Neuron (in vitro differentiated cells): ENCODE results near the gene TTC39A.

Experiments
- H2AFZ ChIP-seq: one replicate; pipeline ENCODE4 v1.6.1; 2013; ENCODE audit warnings: low read depth, mild to moderate bottlenecking, inconsistent platforms, low read length, moderate library complexity
- H3K27me3 ChIP-seq: one replicate; pipeline ENCODE4 v1.6.1; 2013; ENCODE audit warnings: low read length; ENCODE audit not compliant: insufficient read depth
- H3K36me3 ChIP-seq: one replicate; pipeline ENCODE4 v1.6.1; 2013; ENCODE audit warnings: low read length; ENCODE audit not compliant: insufficient read depth
- H3K4me1 ChIP-seq: one replicate; pipeline ENCODE4 v1.6.1; 2013; ENCODE audit warnings: low read length; ENCODE audit not compliant: insufficient read depth
- H3K4me3 ChIP-seq: 2 replicates; pipeline ENCODE4 v1.5.1; 2013; ENCODE audit warnings: mild to moderate bottlenecking, low read length, moderate library complexity
- H3K9me3 ChIP-seq: one replicate; pipeline ENCODE4 v1.6.1; 2013; ENCODE audit warnings: low read length

TTC39A gene

GRCh38 chr1:51304360-51304759, 26.0 kb downstream of the TTC39A start:
- H3K4me1 ChIP-seq, result no peaks in the 10 kb centered on the region
- H3K27me3 ChIP-seq, result peaks cover 8% of the 10 kb centered on the region
- no peaks in the 10 kb centered on the region for H3K9me3 ChIP-seq
- no peak overlapping the region for H3K4me3 ChIP-seq
- H2AFZ ChIP-seq, result no peak overlapping the region
- H3K36me3 ChIP-seq, result no peaks in the 10 kb centered on the region

GRCh38 chr1:51303751-51304251, 26.6 kb downstream of the TTC39A start:
- Histone ChIP-seq H3K27me3 (peaks cover 5% of the 10 kb centered on the region), H3K4me1 (no peaks in the 10 kb centered on the region), H3K36me3 (no peaks in the 10 kb centered on the region), H3K4me3 (no peak overlapping the region), H3K9me3 (peaks cover 2% of the 10 kb centered on the region), H2AFZ (no peak overlapping the region)

GRCh38 chr1:51303315-51303714, 27.0 kb downstream of the TTC39A start:
- no peak overlapping the region for H3K4me3 ChIP-seq
- no peaks in the 10 kb centered on the region for H3K4me1 ChIP-seq
- H3K36me3 ChIP-seq, result no peaks in the 10 kb centered on the region
- H3K9me3 ChIP-seq, result peaks cover 2% of the 10 kb centered on the region
- H3K27me3 ChIP-seq, result peaks cover 5% of the 10 kb centered on the region
- no peak overlapping the region for H2AFZ ChIP-seq

GRCh38 chr1:51302746-51303145, 27.6 kb downstream of the TTC39A start:
- H3K27me3 ChIP-seq, result peaks cover 5% of the 10 kb centered on the region
- H3K4me1 ChIP-seq, result no peaks in the 10 kb centered on the region
- no peak overlapping the region for H2AFZ ChIP-seq
- H3K9me3 ChIP-seq, result peaks cover 2% of the 10 kb centered on the region
- no peaks in the 10 kb centered on the region for H3K36me3 ChIP-seq
- H3K4me3 ChIP-seq, result no peak overlapping the region

GRCh38 chr1:51302270-51302669, 28.1 kb downstream of the TTC39A start:
- H3K9me3 ChIP-seq, result peaks cover 2% of the 10 kb centered on the region
- H3K4me3 ChIP-seq, result no peak overlapping the region
- H3K4me1 ChIP-seq, result no peaks in the 10 kb centered on the region
- H3K36me3 ChIP-seq, result no peaks in the 10 kb centered on the region
- H2AFZ ChIP-seq, result no peak overlapping the region
- H3K27me3 ChIP-seq, result peaks cover 5% of the 10 kb centered on the region

- no peak overlapping the region for H3K4me3 ChIP-seq
- H3K27me3 ChIP-seq, result peaks cover 5% of the 10 kb centered on the region
- H3K9me3 ChIP-seq, result peaks cover 2% of the 10 kb centered on the region
- no peak overlapping the region for H2AFZ ChIP-seq
- H3K36me3 ChIP-seq, result no peaks in the 10 kb centered on the region
- no peaks in the 10 kb centered on the region for H3K4me1 ChIP-seq
Observed at GRCh38 chr1:51301844-51302162, 28.6 kb downstream of the TTC39A start.

- Histone ChIP-seq H3K4me3 (no peak overlapping the region), H3K4me1 (no peaks in the 10 kb centered on the region), H3K27me3 (peaks cover 5% of the 10 kb centered on the region), H2AFZ (no peak overlapping the region), H3K36me3 (no peaks in the 10 kb centered on the region), H3K9me3 (peaks cover 2% of the 10 kb centered on the region)
Observed at GRCh38 chr1:51301152-51301843, 29.1 kb downstream of the TTC39A start.

- peaks cover 2% of the 10 kb centered on the region for H3K9me3 ChIP-seq
- H3K4me3 ChIP-seq, result no peak overlapping the region
Observed at GRCh38 chr1:51299981-51300670, 30.2 kb downstream of the TTC39A start.

GRCh38 chr1:51299185-51299885, 31.0 kb downstream of the TTC39A start:
- Histone ChIP-seq H2AFZ (no peak overlapping the region), H3K4me3 (no peak overlapping the region), H3K9me3 (peaks cover 2% of the 10 kb centered on the region), H3K4me1 (no peaks in the 10 kb centered on the region), H3K27me3 (no peaks in the 10 kb centered on the region), H3K36me3 (no peaks in the 10 kb centered on the region)

More at GRCh38 chr1:51299981-51300670, 30.2 kb downstream of the TTC39A start:
- H2AFZ ChIP-seq, result no peak overlapping the region
- H3K4me1 ChIP-seq, result no peaks in the 10 kb centered on the region
- no peaks in the 10 kb centered on the region for H3K36me3 ChIP-seq
- no peaks in the 10 kb centered on the region for H3K27me3 ChIP-seq

- Histone ChIP-seq H3K36me3 (no peaks in the 10 kb centered on the region), H3K4me1 (no peaks in the 10 kb centered on the region), H3K9me3 (peaks cover 2% of the 10 kb centered on the region), H3K27me3 (no peaks in the 10 kb centered on the region), H3K4me3 (no peak overlapping the region), H2AFZ (no peak overlapping the region)
Observed at GRCh38 chr1:51298322-51298705, 32.0 kb downstream of the TTC39A start.

GRCh38 chr1:51297401-51298321, 32.7 kb downstream of the TTC39A start:
- Histone ChIP-seq H3K4me3 (no peak overlapping the region), H3K27me3 (no peaks in the 10 kb centered on the region), H3K9me3 (peaks cover 2% of the 10 kb centered on the region), H3K36me3 (no peaks in the 10 kb centered on the region), H2AFZ (peak overlapping the region; percentile 18), H3K4me1 (no peaks in the 10 kb centered on the region)

GRCh38 chr1:51296383-51297357, 33.7 kb downstream of the TTC39A start:
- Histone ChIP-seq H3K4me3 (no peak overlapping the region), H3K9me3 (peaks cover 2% of the 10 kb centered on the region), H3K4me1 (no peaks in the 10 kb centered on the region), H2AFZ (peak overlapping the region; percentile 18), H3K36me3 (no peaks in the 10 kb centered on the region), H3K27me3 (no peaks in the 10 kb centered on the region)
